ENCODE data around the gene TNC. TPM values are rescaled to one million over a fixed set of nuclear protein-coding genes. Genes with fewer than 3 reads are reported as not detected.

Gene TNC
- total RNA-seq, 4 donors from 2014 or later, result 79.7 to 242 (median 161) TPM

GRCh38 chr9:115058175-115058574, 59.8 kb downstream of the TNC start:
- no peak overlapping the region for H3K4me3 ChIP-seq
- no peaks in the 10 kb centered on the region for H3K36me3 ChIP-seq
- DNase-seq, result no peak
- H3K4me1 ChIP-seq, result no peaks in the 10 kb centered on the region
- intact Hi-C loops (cut with DNase I; ENCODE audit: low total_unique reads), result no loop called here
- no peaks in the 10 kb centered on the region for H3K9me3 ChIP-seq
- TF ChIP-seq POLR2A (IDR thresholded peaks at IDR 0.05) (no peak), CTCF (IDR thresholded peaks at IDR 0.05) (no peak)
- H3K27me3 ChIP-seq, result no peaks in the 10 kb centered on the region
- no peak overlapping the region for H3K27ac ChIP-seq

- no peak overlapping the region for H3K27ac ChIP-seq
- H3K36me3 ChIP-seq, result no peaks in the 10 kb centered on the region
- intact Hi-C loops (cut with DNase I; ENCODE audit: low total_unique reads), result no loop called here
- TF ChIP-seq CTCF (IDR thresholded peaks at IDR 0.05) (no peak), POLR2A (IDR thresholded peaks at IDR 0.05) (no peak)
- H3K4me1 ChIP-seq, result no peaks in the 10 kb centered on the region
- H3K4me3 ChIP-seq, result no peak overlapping the region
- no peak for DNase-seq
- H3K9me3 ChIP-seq, result no peaks in the 10 kb centered on the region
- no peaks in the 10 kb centered on the region for H3K27me3 ChIP-seq
Observed at GRCh38 chr9:115057559-115057958, 60.4 kb downstream of the TNC start.

- H3K4me3 ChIP-seq, result no peak overlapping the region
- no peaks in the 10 kb centered on the region for H3K36me3 ChIP-seq
- no peaks in the 10 kb centered on the region for H3K9me3 ChIP-seq
- TF ChIP-seq POLR2A (IDR thresholded peaks at IDR 0.05) (no peak), CTCF (IDR thresholded peaks at IDR 0.05) (no peak)
- H3K27me3 ChIP-seq, result no peaks in the 10 kb centered on the region
- no peak overlapping the region for H3K27ac ChIP-seq
- DNase-seq, result no peak
- intact Hi-C loops (cut with DNase I; ENCODE audit: low total_unique reads), result no loop called here
- no peaks in the 10 kb centered on the region for H3K4me1 ChIP-seq
Observed at GRCh38 chr9:115050002-115050490, 67.9 kb downstream of the TNC start.

GRCh38 chr9:115046824-115047223, 71.1 kb downstream of the TNC start:
- Histone ChIP-seq H3K9me3 (no peaks in the 10 kb centered on the region), H3K4me3 (no peak overlapping the region), H3K36me3 (no peaks in the 10 kb centered on the region), H3K4me1 (no peaks in the 10 kb centered on the region), H3K27ac (no peak overlapping the region), H3K27me3 (no peaks in the 10 kb centered on the region)
- TF ChIP-seq POLR2A (IDR thresholded peaks at IDR 0.05) (no peak), CTCF (IDR thresholded peaks at IDR 0.05) (no peak)
- intact Hi-C loops (cut with DNase I; ENCODE audit: low total_unique reads), result no loop called here
- no peak for DNase-seq

GRCh38 chr9:115046199-115046598, 71.8 kb downstream of the TNC start:
- intact Hi-C loops (cut with DNase I; ENCODE audit: low total_unique reads), result no loop called here
- Histone ChIP-seq H3K9me3 (no peaks in the 10 kb centered on the region), H3K27ac (no peak overlapping the region), H3K4me1 (no peaks in the 10 kb centered on the region), H3K36me3 (no peaks in the 10 kb centered on the region), H3K27me3 (no peaks in the 10 kb centered on the region), H3K4me3 (no peak overlapping the region)
- no peak for DNase-seq
- no peak for TF ChIP-seq CTCF (IDR thresholded peaks at IDR 0.05)
- no peak for TF ChIP-seq POLR2A (IDR thresholded peaks at IDR 0.05)
